NCI-H2081 (cell line): Measurements from ENCODE around the gene CCNH.

Experiments used
- DNase-seq, 2 experiments: peaks; one replicate each; lab custom pipeline; 2025; lab: John Stamatoyannopoulos, UW

The CCNH gene

DNA sequence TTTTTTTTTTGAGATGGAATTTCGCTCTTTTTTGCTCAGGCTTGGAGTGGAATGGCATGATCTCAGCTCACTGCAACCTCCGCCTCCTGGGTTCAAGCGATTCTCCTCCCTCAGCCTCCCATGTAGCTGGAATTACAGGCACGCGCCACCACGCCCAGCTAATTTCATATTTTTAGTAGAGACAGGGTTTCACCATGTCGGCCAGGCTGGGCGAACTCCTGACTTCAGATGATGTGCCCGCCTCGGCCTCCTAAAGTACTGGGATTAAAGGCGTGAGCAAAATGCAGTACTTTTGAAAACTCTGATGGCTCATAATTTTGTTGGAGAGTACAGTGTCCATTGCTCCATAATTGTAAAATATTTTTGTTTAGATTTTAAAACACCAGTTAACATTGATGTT lies 52.6 kb downstream of the CCNH start:
- DNase-seq: no peak

DNA sequence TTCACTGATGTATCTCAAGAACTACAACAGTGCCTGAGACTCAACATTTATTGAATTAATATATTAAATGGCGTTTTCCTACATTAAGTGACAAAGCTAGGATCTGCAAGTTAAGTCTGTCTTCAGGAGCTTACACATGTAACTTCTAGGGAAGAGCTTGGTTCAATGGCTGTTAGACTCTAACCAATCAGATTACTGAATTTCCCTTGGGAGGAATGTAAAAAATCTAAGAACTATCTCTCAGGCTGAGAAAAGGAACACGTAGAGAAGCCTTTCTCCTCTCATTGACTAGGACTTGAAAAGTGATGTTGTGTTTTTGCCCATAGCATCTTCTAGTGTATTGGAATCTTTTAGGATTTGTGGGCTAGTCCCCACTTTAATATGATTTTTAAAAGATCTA lies 53.6 kb downstream of the CCNH start:
- no peak for DNase-seq

DNA sequence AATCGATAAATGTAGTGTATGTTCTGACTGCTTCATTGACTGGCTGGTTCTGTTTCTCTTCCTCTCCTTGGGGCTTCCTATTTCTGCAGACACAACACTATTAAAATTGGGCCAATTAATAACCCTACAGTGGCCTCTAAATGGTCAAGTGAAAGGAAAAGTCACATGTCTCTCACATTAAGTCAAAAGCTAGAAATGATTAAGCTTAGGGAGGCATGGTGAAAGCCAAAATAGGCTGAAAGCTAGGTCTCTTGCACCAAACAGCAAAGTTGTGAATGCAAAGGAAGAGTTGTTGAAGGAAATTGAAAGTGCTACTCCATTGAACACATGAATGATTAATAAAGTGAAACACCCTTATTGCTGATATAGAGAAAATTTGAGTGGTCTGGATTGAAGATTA lies 58.2 kb downstream of the CCNH start:
- DNase-seq: no peak

DNA sequence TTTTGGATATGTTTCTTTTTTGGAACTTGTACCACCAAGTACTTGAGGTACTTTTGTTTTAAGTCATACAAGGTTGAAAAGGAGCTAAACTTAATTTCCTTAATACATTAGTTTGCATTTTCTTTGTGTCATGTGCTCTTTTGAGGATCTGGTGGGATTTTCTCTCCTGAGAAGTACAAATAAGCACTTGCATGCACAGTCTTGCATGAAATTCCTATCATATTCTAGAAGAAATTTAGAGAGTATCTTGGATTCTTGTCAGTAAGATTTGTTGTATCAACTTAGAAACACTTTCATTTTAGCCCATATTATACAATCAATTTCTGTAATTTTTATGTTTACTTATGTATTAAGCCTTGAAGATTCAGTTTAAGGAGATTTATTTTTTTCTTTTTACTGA lies 64.9 kb downstream of the CCNH start:
- no peak for DNase-seq

DNA sequence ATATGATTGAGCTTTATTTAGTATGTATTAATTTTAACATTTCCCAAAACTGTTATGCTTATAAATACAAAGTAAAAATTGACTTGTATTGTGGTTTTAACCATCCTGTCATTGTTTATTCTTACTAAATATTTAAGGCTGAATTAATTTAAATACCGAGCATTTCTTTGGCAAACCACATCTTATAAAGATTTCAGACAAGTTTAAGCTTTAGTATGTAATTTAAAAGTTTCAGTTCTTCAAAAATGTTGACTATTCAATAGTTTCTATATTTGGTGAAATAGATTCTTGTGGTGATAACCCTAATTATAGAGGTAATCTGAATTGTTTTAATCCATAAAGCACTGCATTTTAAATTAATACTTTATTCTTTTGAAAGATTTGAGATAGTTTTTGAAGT lies 65.5 kb downstream of the CCNH start:
- no peak for DNase-seq
